ENCODE measurements around the gene MAFG. TPM values are rescaled to one million over a fixed set of nuclear protein-coding genes. Genes with fewer than 3 reads are reported as not detected.

The MAFG gene
- total and polyA plus RNA-seq, 2 of the 13 experiments (the other 11 are each of a cell fraction or from before 2014, with no cell fraction given), result 14.5 to 20.0 TPM

- TF ChIP-seq CBX2 (IDR thresholded peaks at IDR 0.05; ENCODE audit: low read depth, low read length), result no peak
- TF ChIP-seq CBX2 (CRISPR knock-in tag; IDR thresholded peaks at IDR 0.05; ENCODE audit: low read depth), result no peak
- no peak for TF ChIP-seq ZBTB4 (CRISPR knock-in tag; IDR thresholded peaks at IDR 0.05; ENCODE audit: borderline replicate concordance)
- TF ChIP-seq ZNF510 (CRISPR knock-in tag; IDR thresholded peaks at IDR 0.05; ENCODE audit: low read depth), result peak; percentile 71; the same call in 1 of the 2 replicates
- peak; percentile 49; the same call in 1 of the 2 replicates for TF ChIP-seq ZNF740 (CRISPR knock-in tag; IDR thresholded peaks at IDR 0.05)
- TF ChIP-seq ZNF670 (CRISPR knock-in tag; IDR thresholded peaks at IDR 0.05; ENCODE audit: borderline replicate concordance), result no peak
- TF ChIP-seq CEBPB (IDR thresholded peaks at IDR 0.05; ENCODE audit: borderline replicate concordance, low read depth, low read length), result peak; percentile 20; the same call in 1 of the 2 replicates
- TF ChIP-seq RCOR2 (CRISPR knock-in tag; IDR thresholded peaks at IDR 0.05), result peak; percentile 51; the same call in 1 of the 2 replicates
- TF ChIP-seq HOXA5 (CRISPR knock-in tag; IDR thresholded peaks at IDR 0.05), result peak; percentile 80
- peak; percentile 71 for TF ChIP-seq MED1 (CRISPR knock-in tag; IDR thresholded peaks at IDR 0.05)
- TF ChIP-seq ASH2L (IDR thresholded peaks at IDR 0.05; ENCODE audit: insufficient read length, low read depth, low read length), result peak; percentile 86
- TF ChIP-seq ZNF414 (CRISPR knock-in tag; IDR thresholded peaks at IDR 0.05), result peak; percentile 62
- 0 out of 2 replicates have a peak, but pooled peaks have one; percentile 15 for TF ChIP-seq GATAD2A (CRISPR knock-in tag; IDR thresholded peaks at IDR 0.05)
- no peak; the same call in 1 of the 2 replicates for TF ChIP-seq ATF3 (CRISPR knock-in tag; IDR thresholded peaks at IDR 0.05)
- TF ChIP-seq NAIF1 (CRISPR knock-in tag; IDR thresholded peaks at IDR 0.05; ENCODE audit: borderline replicate concordance), result no peak
- TF ChIP-seq HMGXB3 (CRISPR knock-in tag; IDR thresholded peaks at IDR 0.05; ENCODE audit: borderline replicate concordance), result peak; percentile 16; the same call in 1 of the 2 replicates
- TF ChIP-seq ZNF431 (CRISPR knock-in tag; IDR thresholded peaks at IDR 0.05; ENCODE audit: borderline replicate concordance, low read depth), result no peak
- no peak for TF ChIP-seq PHF5A (CRISPR knock-in tag; IDR thresholded peaks at IDR 0.05; ENCODE audit: low read depth, unreplicated experiment)
These were observed at the start of gene MAFG (continued) for GRCh38 chr17:81927653-81928543.

Measured in HepG2 (cell line).